ENCODE results near the gene SNX20.

GRCh38 chr16:50625374-50625773 is 55.7 kb downstream of the SNX20 start:
- TF ChIP-seq POLR2AphosphoS5 (IDR thresholded peaks at IDR 0.05; ENCODE audit: low read depth, low read length) (no peak), TAF1 (IDR thresholded peaks at IDR 0.05; ENCODE audit: borderline replicate concordance, insufficient read depth, low read length) (no peak)
- TF ChIP-seq, protein P1, sequence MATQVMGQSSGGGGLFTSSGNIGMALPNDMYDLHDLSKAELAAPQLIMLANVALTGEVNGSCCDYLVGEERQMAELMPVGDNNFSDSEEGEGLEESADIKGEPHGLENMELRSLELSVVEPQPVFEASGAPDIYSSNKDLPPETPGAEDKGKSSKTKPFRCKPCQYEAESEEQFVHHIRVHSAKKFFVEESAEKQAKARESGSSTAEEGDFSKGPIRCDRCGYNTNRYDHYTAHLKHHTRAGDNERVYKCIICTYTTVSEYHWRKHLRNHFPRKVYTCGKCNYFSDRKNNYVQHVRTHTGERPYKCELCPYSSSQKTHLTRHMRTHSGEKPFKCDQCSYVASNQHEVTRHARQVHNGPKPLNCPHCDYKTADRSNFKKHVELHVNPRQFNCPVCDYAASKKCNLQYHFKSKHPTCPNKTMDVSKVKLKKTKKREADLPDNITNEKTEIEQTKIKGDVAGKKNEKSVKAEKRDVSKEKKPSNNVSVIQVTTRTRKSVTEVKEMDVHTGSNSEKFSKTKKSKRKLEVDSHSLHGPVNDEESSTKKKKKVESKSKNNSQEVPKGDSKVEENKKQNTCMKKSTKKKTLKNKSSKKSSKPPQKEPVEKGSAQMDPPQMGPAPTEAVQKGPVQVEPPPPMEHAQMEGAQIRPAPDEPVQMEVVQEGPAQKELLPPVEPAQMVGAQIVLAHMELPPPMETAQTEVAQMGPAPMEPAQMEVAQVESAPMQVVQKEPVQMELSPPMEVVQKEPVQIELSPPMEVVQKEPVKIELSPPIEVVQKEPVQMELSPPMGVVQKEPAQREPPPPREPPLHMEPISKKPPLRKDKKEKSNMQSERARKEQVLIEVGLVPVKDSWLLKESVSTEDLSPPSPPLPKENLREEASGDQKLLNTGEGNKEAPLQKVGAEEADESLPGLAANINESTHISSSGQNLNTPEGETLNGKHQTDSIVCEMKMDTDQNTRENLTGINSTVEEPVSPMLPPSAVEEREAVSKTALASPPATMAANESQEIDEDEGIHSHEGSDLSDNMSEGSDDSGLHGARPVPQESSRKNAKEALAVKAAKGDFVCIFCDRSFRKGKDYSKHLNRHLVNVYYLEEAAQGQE (IDR thresholded peaks at IDR 0.05; ENCODE audit: insufficient read depth in 1 of 2, low read depth in 2 of 2, low read length in 2 of 2) = no peak

Data from PFSK-1 (cell line).